Measurements from ENCODE around the gene BRD1. TPM values are rescaled to one million over a fixed set of nuclear protein-coding genes. Genes with fewer than 3 reads are reported as not detected.

The BRD1 gene
- polyA plus RNA-seq, 1 experiment: 4.6 TPM

- CTCF ChIA-PET: no interaction called here
- POLR2A ChIA-PET: no interaction called here
- H3K27ac ChIP-seq (ENCODE audit: low read depth, low read length): no peak overlapping the region
- no peak overlapping the region for H3K4me3 ChIP-seq (ENCODE audit: low read depth, low read length)
- no peaks in the 10 kb centered on the region for H3K27me3 ChIP-seq (ENCODE audit: control insufficient read depth, insufficient read depth, low read length)
- DNase-seq (ENCODE audit: low read depth, low spot score): no peak
- H3K9me3 ChIP-seq (ENCODE audit: control insufficient read depth, insufficient read depth, low read length): peaks cover 37% of the 10 kb centered on the region
- TF ChIP-seq, protein P1, sequence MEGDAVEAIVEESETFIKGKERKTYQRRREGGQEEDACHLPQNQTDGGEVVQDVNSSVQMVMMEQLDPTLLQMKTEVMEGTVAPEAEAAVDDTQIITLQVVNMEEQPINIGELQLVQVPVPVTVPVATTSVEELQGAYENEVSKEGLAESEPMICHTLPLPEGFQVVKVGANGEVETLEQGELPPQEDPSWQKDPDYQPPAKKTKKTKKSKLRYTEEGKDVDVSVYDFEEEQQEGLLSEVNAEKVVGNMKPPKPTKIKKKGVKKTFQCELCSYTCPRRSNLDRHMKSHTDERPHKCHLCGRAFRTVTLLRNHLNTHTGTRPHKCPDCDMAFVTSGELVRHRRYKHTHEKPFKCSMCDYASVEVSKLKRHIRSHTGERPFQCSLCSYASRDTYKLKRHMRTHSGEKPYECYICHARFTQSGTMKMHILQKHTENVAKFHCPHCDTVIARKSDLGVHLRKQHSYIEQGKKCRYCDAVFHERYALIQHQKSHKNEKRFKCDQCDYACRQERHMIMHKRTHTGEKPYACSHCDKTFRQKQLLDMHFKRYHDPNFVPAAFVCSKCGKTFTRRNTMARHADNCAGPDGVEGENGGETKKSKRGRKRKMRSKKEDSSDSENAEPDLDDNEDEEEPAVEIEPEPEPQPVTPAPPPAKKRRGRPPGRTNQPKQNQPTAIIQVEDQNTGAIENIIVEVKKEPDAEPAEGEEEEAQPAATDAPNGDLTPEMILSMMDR (IDR thresholded peaks at IDR 0.05; ENCODE audit: low read depth, low read length): no peak
Measured at GRCh38 chr22:49866134-49866533, 38.5 kb upstream of the BRD1 start.

DNA sequence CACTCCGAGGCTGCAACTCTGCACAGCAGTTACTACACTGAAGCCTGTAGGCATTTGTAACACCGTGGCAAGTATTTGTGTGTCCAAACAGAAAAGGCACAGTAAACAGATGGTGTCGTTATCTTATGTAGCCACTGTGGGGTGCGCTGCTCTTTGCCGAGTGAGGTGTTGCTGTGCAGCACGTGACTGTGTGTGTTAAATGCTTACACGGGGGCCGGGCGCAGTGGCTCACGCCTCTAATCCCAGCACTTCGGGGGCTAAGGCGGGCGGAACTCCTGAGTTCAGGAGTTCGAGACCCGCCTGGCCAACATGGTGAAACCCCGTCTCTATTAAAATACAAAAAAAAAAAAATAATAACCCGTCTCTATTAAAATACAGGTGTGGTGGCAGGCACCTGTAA lies 37.5 kb upstream of the BRD1 start:
- Histone ChIP-seq H3K27me3 (ENCODE audit: control insufficient read depth, insufficient read depth, low read length) (no peaks in the 10 kb centered on the region), H3K9me3 (ENCODE audit: control insufficient read depth, insufficient read depth, low read length) (peaks cover 37% of the 10 kb centered on the region), H3K27ac (ENCODE audit: low read depth, low read length) (no peak overlapping the region), H3K4me3 (ENCODE audit: low read depth, low read length) (no peak overlapping the region)
- TF ChIP-seq, protein P1 (IDR thresholded peaks at IDR 0.05; ENCODE audit: low read depth, low read length): no peak
- POLR2A ChIA-PET: no interaction called here
- CTCF ChIA-PET: no interaction called here
- no peak for DNase-seq (ENCODE audit: low read depth, low spot score)

DNA sequence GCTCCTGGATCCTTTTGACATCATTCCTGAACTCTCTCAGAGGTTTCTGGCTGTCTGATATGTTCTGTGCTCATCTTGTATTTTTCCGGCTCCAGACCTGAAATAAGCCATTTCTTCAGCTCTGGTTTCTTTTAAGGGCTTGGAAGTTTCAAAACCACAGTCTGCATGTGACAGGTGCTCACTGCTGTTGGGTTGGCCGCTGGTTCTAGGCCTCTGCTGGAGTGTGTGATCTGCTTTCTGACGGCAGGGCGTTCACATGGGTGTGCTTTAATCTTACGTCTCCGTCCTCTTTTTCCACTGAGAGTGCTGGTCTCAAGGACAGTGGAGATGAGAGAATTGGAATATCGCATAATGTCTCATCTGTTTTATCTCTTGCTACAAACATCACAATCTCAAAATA lies 36.3 kb upstream of the BRD1 start:
- TF ChIP-seq, protein P1 (IDR thresholded peaks at IDR 0.05; ENCODE audit: low read depth, low read length): no peak
- POLR2A ChIA-PET: no interaction called here
- Histone ChIP-seq H3K27ac (ENCODE audit: low read depth, low read length) (no peak overlapping the region), H3K27me3 (ENCODE audit: control insufficient read depth, insufficient read depth, low read length) (no peaks in the 10 kb centered on the region), H3K4me3 (ENCODE audit: low read depth, low read length) (no peak overlapping the region), H3K9me3 (ENCODE audit: control insufficient read depth, insufficient read depth, low read length) (peaks cover 30% of the 10 kb centered on the region)
- DNase-seq (ENCODE audit: low read depth, low spot score): no peak
- CTCF ChIA-PET: no interaction called here

- ChIA-PET POLR2A (no interaction called here), CTCF (no interaction called here)
- H3K9me3 ChIP-seq (ENCODE audit: control insufficient read depth, insufficient read depth, low read length): peaks cover 19% of the 10 kb centered on the region
- H3K4me3 ChIP-seq (ENCODE audit: low read depth, low read length): no peak overlapping the region
- no peaks in the 10 kb centered on the region for H3K27me3 ChIP-seq (ENCODE audit: control insufficient read depth, insufficient read depth, low read length)
- no peak for DNase-seq (ENCODE audit: low read depth, low spot score)
- no peak overlapping the region for H3K27ac ChIP-seq (ENCODE audit: low read depth, low read length)
- TF ChIP-seq, protein P1 (IDR thresholded peaks at IDR 0.05; ENCODE audit: low read depth, low read length): no peak
Measured at GRCh38 chr22:49862496-49862776, 34.8 kb upstream of the BRD1 start.

DNA sequence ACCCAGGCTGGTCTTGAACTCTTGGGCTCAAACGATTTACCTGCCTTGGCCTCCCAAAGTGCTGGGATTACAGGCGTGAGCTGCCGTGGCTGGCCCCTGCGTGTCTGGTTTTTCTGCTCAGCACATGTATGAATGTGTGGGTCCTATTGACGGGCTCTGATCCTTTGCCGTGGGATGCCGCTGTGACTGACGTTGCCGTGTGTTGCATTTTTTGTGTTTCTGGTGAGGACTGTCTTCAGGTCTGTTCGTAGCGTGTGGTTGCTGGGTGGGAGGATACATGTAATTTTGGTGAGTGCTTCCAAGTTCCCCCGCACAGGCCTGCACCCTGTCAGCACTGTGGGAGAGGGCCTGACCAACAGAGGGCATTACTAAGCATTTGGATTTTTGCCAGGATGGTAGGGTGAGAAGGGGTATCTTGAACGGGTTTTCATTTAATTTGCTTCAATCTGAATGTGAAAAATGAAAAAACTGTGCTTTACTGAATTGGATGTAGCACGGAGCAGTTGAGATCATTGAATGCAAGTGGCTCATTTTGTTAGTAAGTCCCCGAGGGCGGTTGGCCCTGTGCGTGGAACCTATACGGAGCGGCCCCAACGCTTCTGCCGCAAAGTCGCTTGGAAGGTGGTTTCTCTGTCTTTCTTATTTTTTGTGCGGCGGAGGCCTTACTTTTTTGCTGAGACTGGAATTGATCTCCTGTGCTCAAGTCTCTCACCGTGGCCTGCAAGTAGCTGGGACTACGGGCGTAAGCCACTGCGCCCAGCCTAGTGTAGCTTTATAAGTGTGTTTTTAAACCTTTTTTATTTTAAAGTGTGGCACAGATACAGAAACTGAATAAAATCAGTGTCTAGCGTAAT lies 34.2 kb upstream of the BRD1 start:
- Histone ChIP-seq H3K27me3 (ENCODE audit: control insufficient read depth, insufficient read depth, low read length) (no peaks in the 10 kb centered on the region), H3K4me3 (ENCODE audit: low read depth, low read length) (no peak overlapping the region), H3K27ac (ENCODE audit: low read depth, low read length) (no peak overlapping the region), H3K9me3 (ENCODE audit: control insufficient read depth, insufficient read depth, low read length) (peaks cover 14% of the 10 kb centered on the region)
- ChIA-PET POLR2A (no interaction called here), CTCF (no interaction called here)
- TF ChIP-seq, protein P1 (IDR thresholded peaks at IDR 0.05; ENCODE audit: low read depth, low read length): no peak
- DNase-seq (ENCODE audit: low read depth, low spot score): no peak
